Omental fat pad (tissue), 4 donors: ENCODE measurements around the gene BANF2. TPM values are rescaled to one million over a fixed set of nuclear protein-coding genes. Genes with fewer than 3 reads are reported as not detected.

Source experiments
- ATAC-seq: fragments of 150-250 bp; one replicate; pipeline ENCODE4 v1.9.1; 2016; ENCODE audit warnings: mild to moderate bottlenecking, moderate library complexity; ENCODE audit not compliant: low FRiP score
- DNase-seq: peaks from one replicate; pipeline ENCODE4 v3.0.0-alpha.2; 2019; ENCODE audit warnings: low spot score
- total RNA-seq, 4 donors: library from RNA; depleted of rRNA; stranded (reverse); fragments of >200 nt; gene quantifications; one replicate each; pipeline ENCODE4 v1.1.0, GENCODE V29; 2016
- TF ChIP-seq, protein P1 (sequence below), 3 donors: fragments of 450-650 bp; IDR thresholded peaks; one replicate each; pipeline ENCODE4 v1.5.1; 2016 to 2017; ENCODE audit warnings: antibody characterized with exemption in 3 of 3, mild to moderate bottlenecking in 3 of 3, moderate library complexity in 2 of 3

The BANF2 gene
- total RNA-seq, 4 donors from 2014 or later: not detected

DNA sequence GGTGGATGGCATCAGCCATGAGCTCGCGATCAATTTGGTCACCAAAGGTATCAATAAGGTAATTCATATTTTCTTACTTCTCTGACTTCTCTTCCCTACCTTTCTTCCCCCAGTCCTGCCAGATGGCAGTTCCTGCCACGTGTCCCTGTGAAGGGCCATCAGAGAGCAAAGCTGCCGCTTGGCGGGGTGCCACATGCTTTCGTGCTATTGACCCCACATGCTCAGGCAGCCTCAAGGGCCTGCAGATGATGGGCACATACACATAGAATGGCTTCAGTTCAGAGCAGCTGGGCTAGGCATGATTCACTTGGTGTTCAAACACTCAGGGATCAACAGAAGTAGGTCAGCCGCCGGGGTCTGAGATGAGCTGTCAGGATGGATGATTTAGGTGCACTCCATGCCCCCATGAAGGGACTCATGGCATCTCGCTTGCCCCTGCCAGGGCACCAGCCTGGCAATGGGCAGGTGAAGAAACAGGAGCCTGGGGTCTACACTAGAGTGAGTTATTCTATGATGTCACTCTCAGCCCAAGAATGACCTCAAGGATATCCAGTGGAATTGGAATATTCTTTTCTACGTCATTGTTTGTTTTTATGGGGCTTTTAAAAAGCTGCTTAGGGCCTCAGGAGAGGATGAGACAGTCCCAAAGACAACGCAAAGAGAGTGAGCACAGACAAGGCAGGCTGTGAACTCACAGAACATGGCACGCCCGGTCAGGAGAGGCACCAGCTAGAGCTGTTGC, 25.5 kb downstream of the BANF2 start:
- ATAC-seq (no peak), DNase-seq (no peak)
- TF ChIP-seq, protein P1, sequence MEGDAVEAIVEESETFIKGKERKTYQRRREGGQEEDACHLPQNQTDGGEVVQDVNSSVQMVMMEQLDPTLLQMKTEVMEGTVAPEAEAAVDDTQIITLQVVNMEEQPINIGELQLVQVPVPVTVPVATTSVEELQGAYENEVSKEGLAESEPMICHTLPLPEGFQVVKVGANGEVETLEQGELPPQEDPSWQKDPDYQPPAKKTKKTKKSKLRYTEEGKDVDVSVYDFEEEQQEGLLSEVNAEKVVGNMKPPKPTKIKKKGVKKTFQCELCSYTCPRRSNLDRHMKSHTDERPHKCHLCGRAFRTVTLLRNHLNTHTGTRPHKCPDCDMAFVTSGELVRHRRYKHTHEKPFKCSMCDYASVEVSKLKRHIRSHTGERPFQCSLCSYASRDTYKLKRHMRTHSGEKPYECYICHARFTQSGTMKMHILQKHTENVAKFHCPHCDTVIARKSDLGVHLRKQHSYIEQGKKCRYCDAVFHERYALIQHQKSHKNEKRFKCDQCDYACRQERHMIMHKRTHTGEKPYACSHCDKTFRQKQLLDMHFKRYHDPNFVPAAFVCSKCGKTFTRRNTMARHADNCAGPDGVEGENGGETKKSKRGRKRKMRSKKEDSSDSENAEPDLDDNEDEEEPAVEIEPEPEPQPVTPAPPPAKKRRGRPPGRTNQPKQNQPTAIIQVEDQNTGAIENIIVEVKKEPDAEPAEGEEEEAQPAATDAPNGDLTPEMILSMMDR (IDR thresholded peaks at IDR 0.05): no peak

DNA sequence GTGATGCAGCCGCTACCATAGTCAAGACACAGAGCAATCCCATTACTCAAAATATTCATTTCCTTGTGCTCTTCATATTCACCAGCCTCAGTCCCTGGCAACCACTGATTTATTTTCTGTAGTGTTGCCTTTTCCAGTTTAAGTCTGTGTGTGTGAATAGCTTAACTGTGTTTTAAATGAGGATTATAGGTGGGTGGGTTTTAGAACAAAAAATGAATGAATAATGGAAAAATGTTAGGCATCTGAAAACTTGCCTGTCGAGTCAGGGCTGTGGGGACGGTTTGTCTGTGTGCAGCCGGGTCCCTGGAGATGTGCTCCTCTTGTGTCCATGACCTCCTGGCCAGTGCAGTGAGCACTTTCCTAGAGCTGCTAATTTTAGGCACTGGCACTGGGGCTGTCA, 27.1 kb downstream of the BANF2 start:
- DNase-seq (no peak), ATAC-seq (no peak)
- TF ChIP-seq, protein P1 (IDR thresholded peaks at IDR 0.05): no peak

DNA sequence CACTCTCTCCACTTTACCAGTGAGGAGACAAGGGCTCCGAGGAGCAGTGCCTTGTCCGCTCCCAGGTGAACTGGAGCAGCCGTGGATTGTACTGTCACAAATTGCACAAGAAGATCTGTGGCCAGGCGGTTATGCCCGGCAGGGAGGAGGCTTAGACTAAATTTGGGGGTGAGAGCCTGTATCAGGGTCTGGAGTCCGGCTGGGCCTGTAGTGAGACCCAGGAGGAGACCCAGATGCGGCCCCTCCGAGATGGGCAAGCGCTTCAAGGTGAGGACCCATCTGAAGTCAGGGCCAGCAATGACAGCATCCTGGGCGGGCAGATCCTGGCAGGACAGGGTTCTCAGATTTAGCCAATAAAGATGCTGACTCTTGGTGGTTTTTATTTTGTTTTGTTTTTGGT, 27.6 kb downstream of the BANF2 start:
- no peak for ATAC-seq
- TF ChIP-seq, protein P1 (IDR thresholded peaks at IDR 0.05): no peak
- no peak for DNase-seq

DNA sequence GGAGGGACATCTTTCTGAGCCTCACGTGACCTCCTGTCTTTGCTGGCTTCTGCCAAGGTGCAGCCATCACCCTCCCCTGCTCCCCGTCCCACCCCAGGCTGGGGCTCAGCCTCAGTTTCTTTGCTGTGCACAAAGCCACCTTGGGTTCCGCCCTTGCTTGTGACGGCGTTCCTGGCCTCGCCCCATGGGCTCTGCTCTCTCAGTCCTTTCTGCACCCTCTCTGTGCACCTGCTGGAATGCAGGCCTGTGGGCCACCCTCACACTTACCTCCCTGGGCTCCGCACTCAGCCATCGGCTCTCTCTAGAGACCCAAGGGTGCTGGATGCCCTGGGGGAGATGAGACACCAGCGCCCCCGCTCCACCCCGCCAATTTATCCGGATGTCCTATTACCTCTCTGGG, 28.3 kb downstream of the BANF2 start:
- no peak for ATAC-seq
- DNase-seq: no peak
- TF ChIP-seq, protein P1 (IDR thresholded peaks at IDR 0.05): no peak

DNA sequence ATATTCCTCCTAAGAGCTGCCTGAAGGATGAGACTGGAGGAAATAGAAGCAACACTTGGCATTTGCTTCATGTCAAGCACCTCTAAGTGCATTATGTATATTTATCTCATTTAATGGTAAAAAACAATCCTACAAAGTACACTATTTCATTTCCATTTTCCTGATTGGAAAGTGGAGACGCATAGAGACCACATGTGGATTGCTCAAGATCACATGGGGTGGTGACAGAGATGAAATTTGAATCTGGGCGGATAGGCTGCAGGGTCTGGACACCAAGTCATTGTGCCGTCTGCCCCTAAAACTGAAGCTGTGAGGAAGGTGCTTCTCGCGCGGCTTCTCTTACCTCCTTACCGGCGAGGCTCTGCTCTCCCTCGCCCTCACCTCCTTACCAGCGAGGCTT, 30.3 kb downstream of the BANF2 start:
- no peak for ATAC-seq

DNA sequence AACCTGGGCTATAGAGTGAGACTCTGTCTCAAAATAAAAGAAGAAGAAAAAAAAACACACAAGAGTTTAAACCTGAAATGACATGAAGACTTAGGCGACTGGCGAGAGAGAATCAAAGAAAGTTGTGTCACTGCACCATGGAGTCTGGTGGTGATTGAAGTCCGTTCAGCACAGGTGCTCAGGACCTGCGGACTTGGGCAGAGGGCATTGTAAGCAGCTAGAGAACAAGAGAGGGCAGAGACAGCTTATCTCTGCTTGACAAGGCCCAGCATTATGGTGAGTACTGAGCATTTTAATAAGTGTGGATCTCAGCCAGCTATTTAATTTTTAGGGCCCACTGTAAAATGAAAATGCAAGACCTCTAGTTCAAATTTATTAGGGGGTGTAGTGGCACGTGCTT, 31.5 kb downstream of the BANF2 start:
- no peak for ATAC-seq
- no peak for DNase-seq
- TF ChIP-seq, protein P1 (IDR thresholded peaks at IDR 0.05): no peak

More for the DNA sequence above, 30.3 kb downstream of the BANF2 start:
- DNase-seq: no peak
- TF ChIP-seq, protein P1 (IDR thresholded peaks at IDR 0.05): no peak

DNA sequence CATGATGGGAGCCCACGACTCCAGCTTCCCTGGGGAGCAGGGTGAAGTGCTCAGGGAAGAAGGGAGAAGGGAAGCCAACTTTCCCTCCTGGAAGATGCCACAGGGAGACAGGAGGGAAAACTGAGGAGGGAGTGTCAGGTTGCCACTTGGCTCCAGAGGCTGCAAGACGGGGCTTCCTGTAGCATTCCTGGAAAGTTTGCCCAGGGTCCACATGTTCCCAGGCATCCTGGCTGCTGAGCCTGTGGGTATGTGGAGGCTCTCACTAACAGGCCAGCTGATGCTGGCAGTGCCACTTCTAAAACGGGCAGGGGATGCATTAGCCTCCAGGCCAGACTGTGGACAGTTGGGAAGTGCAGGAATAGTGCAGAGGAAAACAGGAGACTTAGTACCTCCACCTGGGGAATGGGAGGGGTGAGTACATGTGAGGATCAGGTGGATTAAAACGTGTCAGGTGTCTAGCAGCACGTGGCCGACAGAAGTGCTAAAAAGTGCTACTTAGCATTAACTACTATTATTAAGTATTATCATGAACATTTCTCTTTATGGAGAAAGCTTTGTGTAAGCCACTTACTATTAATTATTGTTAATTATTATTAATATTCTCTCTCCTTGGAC, 33.2 kb downstream of the BANF2 start:
- TF ChIP-seq, protein P1 (IDR thresholded peaks at IDR 0.05): no peak

More for the DNA sequence above, 33.2 kb downstream of the BANF2 start:
- DNase-seq (no peak), ATAC-seq (no peak)
